Measurements from ENCODE around the gene TTC1. TPM values are rescaled to one million over a fixed set of nuclear protein-coding genes. Genes with fewer than 3 reads are reported as not detected.
"Not testable (repeated sequence)": the region's sequence is repeated elsewhere in the genome, so short reads cannot be mapped to it uniquely, and the experiment has no call there.

Gene TTC1
- total RNA-seq, 1 experiment from 2014 or later = 180 TPM

GRCh38 chr5:159995907-159996306, 13.0 kb upstream of the TTC1 start:
- no peak for DNase-seq (ENCODE audit: low spot score)

GRCh38 chr5:160001457-160001856, 7.5 kb upstream of the TTC1 start:
- DNase-seq (ENCODE audit: low spot score) = no peak

GRCh38 chr5:160007514-160007913, 1.4 kb upstream of the TTC1 start:
- no peak for DNase-seq (ENCODE audit: low spot score)

GRCh38 chr5:160008529-160008876, 436 bp upstream of the TTC1 start:
- not testable (repeated sequence) for DNase-seq (ENCODE audit: low spot score)

GRCh38 chr5:160009591-160009989, 651 bp downstream of the TTC1 start:
- no peak for DNase-seq (ENCODE audit: low spot score)

GRCh38 chr5:160011471-160011870, 2.5 kb downstream of the TTC1 start:
- DNase-seq (ENCODE audit: low spot score) = no peak

- DNase-seq (ENCODE audit: low spot score) = not testable (repeated sequence)
Measured at GRCh38 chr5:160014197-160014596, 5.3 kb downstream of the TTC1 start.

GRCh38 chr5:160018945-160019625, 10.1 kb downstream of the TTC1 start:
- no peak for DNase-seq (ENCODE audit: low spot score)

GRCh38 chr5:160020266-160020770, 11.4 kb downstream of the TTC1 start:
- DNase-seq (ENCODE audit: low spot score) = no peak

- DNase-seq (ENCODE audit: low spot score) = no peak
Measured at GRCh38 chr5:160020964-160021363, 12.0 kb downstream of the TTC1 start.

- DNase-seq (ENCODE audit: low spot score) = peak; percentile 55
Measured at GRCh38 chr5:160021831-160022446, 13.0 kb downstream of the TTC1 start.

- no peak for DNase-seq (ENCODE audit: low spot score)
Measured at GRCh38 chr5:160023007-160023907, 14.3 kb downstream of the TTC1 start.

GRCh38 chr5:160023908-160024630, 15.1 kb downstream of the TTC1 start:
- no peak for DNase-seq (ENCODE audit: low spot score)

- no peak for DNase-seq (ENCODE audit: low spot score)
Measured at GRCh38 chr5:160029004-160029403, 20.1 kb downstream of the TTC1 start.

- no peak for DNase-seq (ENCODE audit: low spot score)
Measured at GRCh38 chr5:160029540-160030139, 20.7 kb downstream of the TTC1 start.

- DNase-seq (ENCODE audit: low spot score) = no peak
Measured at GRCh38 chr5:160030631-160031377, 21.9 kb downstream of the TTC1 start.

- DNase-seq (ENCODE audit: low spot score) = no peak
Measured at GRCh38 chr5:160033546-160034252, 24.8 kb downstream of the TTC1 start.

- DNase-seq (ENCODE audit: low spot score) = no peak
Measured at GRCh38 chr5:160036243-160036642, 27.3 kb downstream of the TTC1 start.

GRCh38 chr5:160036884-160037283, 27.9 kb downstream of the TTC1 start:
- no peak for DNase-seq (ENCODE audit: low spot score)
